ENCODE data around the gene UNC5A. TPM values are rescaled to one million over a fixed set of nuclear protein-coding genes. Genes with fewer than 3 reads are reported as not detected.

Gene UNC5A
- total RNA-seq, 1 experiment from 2014 or later: 2.9 TPM

GRCh38 chr5:176846335-176847140, 36.2 kb downstream of the UNC5A start:
- DNase-seq (ENCODE audit: low spot score): peak; percentile 8

- DNase-seq (ENCODE audit: low spot score): no peak
Measured at GRCh38 chr5:176847148-176847547, 36.8 kb downstream of the UNC5A start.

- no peak for DNase-seq (ENCODE audit: low spot score)
Measured at GRCh38 chr5:176847726-176848290, 37.4 kb downstream of the UNC5A start.

- no peak for DNase-seq (ENCODE audit: low spot score)
Measured at GRCh38 chr5:176848651-176849050, 38.3 kb downstream of the UNC5A start.

GRCh38 chr5:176849611-176850227, 39.4 kb downstream of the UNC5A start:
- no peak for DNase-seq (ENCODE audit: low spot score)

GRCh38 chr5:176850371-176851245, 40.2 kb downstream of the UNC5A start:
- no peak for DNase-seq (ENCODE audit: low spot score)

- no peak for DNase-seq (ENCODE audit: low spot score)
Measured at GRCh38 chr5:176851380-176851779, 41.0 kb downstream of the UNC5A start.

GRCh38 chr5:176851871-176852658, 41.7 kb downstream of the UNC5A start:
- DNase-seq (ENCODE audit: low spot score): no peak

GRCh38 chr5:176853151-176853778, 42.9 kb downstream of the UNC5A start:
- no peak for DNase-seq (ENCODE audit: low spot score)

GRCh38 chr5:176854164-176854563, 43.8 kb downstream of the UNC5A start:
- no peak for DNase-seq (ENCODE audit: low spot score)

- DNase-seq (ENCODE audit: low spot score): no peak
Measured at GRCh38 chr5:176855598-176855997, 45.2 kb downstream of the UNC5A start.

- no peak for DNase-seq (ENCODE audit: low spot score)
Measured at GRCh38 chr5:176856746-176857145, 46.4 kb downstream of the UNC5A start.

GRCh38 chr5:176857216-176857893, 47.0 kb downstream of the UNC5A start:
- DNase-seq (ENCODE audit: low spot score): no peak

GRCh38 chr5:176857894-176858273, 47.5 kb downstream of the UNC5A start:
- no peak for DNase-seq (ENCODE audit: low spot score)

GRCh38 chr5:176859916-176860315, 49.6 kb downstream of the UNC5A start:
- no peak for DNase-seq (ENCODE audit: low spot score)

GRCh38 chr5:176860381-176860780, 50.0 kb downstream of the UNC5A start:
- DNase-seq (ENCODE audit: low spot score): no peak

- DNase-seq (ENCODE audit: low spot score): no peak
Measured at GRCh38 chr5:176861276-176861675, 50.9 kb downstream of the UNC5A start.

- DNase-seq (ENCODE audit: low spot score): no peak
Measured at GRCh38 chr5:176862330-176862995, 52.1 kb downstream of the UNC5A start.

- DNase-seq (ENCODE audit: low spot score): no peak
Measured at GRCh38 chr5:176863041-176863764, 52.8 kb downstream of the UNC5A start.

Measured in A172 (cell line).